ENCODE data around the gene GPR101. TPM values are rescaled to one million over a fixed set of nuclear protein-coding genes. Genes with fewer than 3 reads are reported as not detected.
"Not testable (repeated sequence)": the region's sequence is repeated elsewhere in the genome, so short reads cannot be mapped to it uniquely, and the experiment has no call there.

GPR101 gene
- total RNA-seq, 1 donor from 2014 or later = not detected

- Histone ChIP-seq H3K9ac (ENCODE audit: low read length) (no peak overlapping the region), H3K27me3 (ENCODE audit: insufficient read depth, low read length) (peaks cover 9% of the 10 kb centered on the region), H3K4me2 (ENCODE audit: low read length) (no peak overlapping the region), H3K9me3 (ENCODE audit: insufficient read depth, low read depth, low read length) (no peaks in the 10 kb centered on the region), H3K4me3 (ENCODE audit: insufficient read depth, low read depth, low read length) (no peak overlapping the region), H4K20me1 (ENCODE audit: insufficient read depth, low read length) (no peaks in the 10 kb centered on the region), H3K36me3 (ENCODE audit: insufficient read depth, low read length) (no peaks in the 10 kb centered on the region), H2AFZ (ENCODE audit: low read depth, low read length) (no peak overlapping the region), H3K4me1 (ENCODE audit: insufficient read depth, low read length) (no peaks in the 10 kb centered on the region), H3K27ac (ENCODE audit: low read depth, low read length) (no peak overlapping the region), H3K79me2 (ENCODE audit: insufficient read depth, low read length) (no peaks in the 10 kb centered on the region)
- Mint-ChIP-seq H3K27ac (ENCODE audit: unreplicated experiment) (no peak overlapping the region), H3K27me3 (ENCODE audit: low read depth, unreplicated experiment) (peaks cover 18% of the 10 kb centered on the region), H3K9me3 (ENCODE audit: unreplicated experiment) (peaks cover 4% of the 10 kb centered on the region), H3K4me3 (ENCODE audit: unreplicated experiment) (no peak overlapping the region), H3K36me3 (ENCODE audit: low read depth, unreplicated experiment) (no peaks in the 10 kb centered on the region), H3K4me1 (ENCODE audit: low read depth, unreplicated experiment) (no peaks in the 10 kb centered on the region)
- TF ChIP-seq CTCF (IDR thresholded peaks at IDR 0.05; ENCODE audit: insufficient read depth, low read depth, low read length) = no peak
- no peak for TF ChIP-seq EZH2 (IDR thresholded peaks at IDR 0.05; ENCODE audit: insufficient read depth, low read length)
- FAIRE-seq = peak; percentile 54
- no peak for DNase-seq (ENCODE audit: low read depth)
These were observed 7.9 kb downstream of the GPR101 start for GRCh38 chrX:137025930-137026329.

- not testable (repeated sequence) for DNase-seq (ENCODE audit: low read depth); H3K27ac ChIP-seq (ENCODE audit: low read depth, low read length); H3K27me3 ChIP-seq (ENCODE audit: insufficient read depth, low read length); H3K4me3 Mint-ChIP-seq (ENCODE audit: unreplicated experiment); H3K9me3 ChIP-seq (ENCODE audit: insufficient read depth, low read depth, low read length); H3K27me3 Mint-ChIP-seq (ENCODE audit: low read depth, unreplicated experiment); H3K4me2 ChIP-seq (ENCODE audit: low read length); H3K27ac Mint-ChIP-seq (ENCODE audit: unreplicated experiment); H3K9me3 Mint-ChIP-seq (ENCODE audit: unreplicated experiment); H3K4me1 Mint-ChIP-seq (ENCODE audit: low read depth, unreplicated experiment); H3K4me3 ChIP-seq (ENCODE audit: insufficient read depth, low read depth, low read length); H3K4me1 ChIP-seq (ENCODE audit: insufficient read depth, low read length); H3K36me3 ChIP-seq (ENCODE audit: insufficient read depth, low read length); H3K79me2 ChIP-seq (ENCODE audit: insufficient read depth, low read length); H3K36me3 Mint-ChIP-seq (ENCODE audit: low read depth, unreplicated experiment); H2AFZ ChIP-seq (ENCODE audit: low read depth, low read length); H3K9ac ChIP-seq (ENCODE audit: low read length); H4K20me1 ChIP-seq (ENCODE audit: insufficient read depth, low read length); FAIRE-seq
These were observed 33.6 kb downstream of the GPR101 start for GRCh38 chrX:137000236-137000635.

- FAIRE-seq (no peak), DNase-seq (ENCODE audit: low read depth) (no peak)
- TF ChIP-seq CTCF (IDR thresholded peaks at IDR 0.05; ENCODE audit: insufficient read depth, low read depth, low read length) (no peak), EZH2 (IDR thresholded peaks at IDR 0.05; ENCODE audit: insufficient read depth, low read length) (no peak)
- no peaks in the 10 kb centered on the region for H3K4me1 ChIP-seq (ENCODE audit: insufficient read depth, low read length)
- Mint-ChIP-seq H3K27me3 (ENCODE audit: low read depth, unreplicated experiment) (no peaks in the 10 kb centered on the region), H3K4me1 (ENCODE audit: low read depth, unreplicated experiment) (no peaks in the 10 kb centered on the region), H3K36me3 (ENCODE audit: low read depth, unreplicated experiment) (no peaks in the 10 kb centered on the region), H3K9me3 (ENCODE audit: unreplicated experiment) (peaks cover 4% of the 10 kb centered on the region), H3K27ac (ENCODE audit: unreplicated experiment) (no peak overlapping the region), H3K4me3 (ENCODE audit: unreplicated experiment) (no peak overlapping the region)
- no peaks in the 10 kb centered on the region for H3K79me2 ChIP-seq (ENCODE audit: insufficient read depth, low read length)
- H3K4me3 ChIP-seq (ENCODE audit: insufficient read depth, low read depth, low read length) = no peak overlapping the region
- no peak overlapping the region for H2AFZ ChIP-seq (ENCODE audit: low read depth, low read length)
- H4K20me1 ChIP-seq (ENCODE audit: insufficient read depth, low read length) = no peaks in the 10 kb centered on the region
- no peaks in the 10 kb centered on the region for H3K36me3 ChIP-seq (ENCODE audit: insufficient read depth, low read length)
- H3K9me3 ChIP-seq (ENCODE audit: insufficient read depth, low read depth, low read length) = no peaks in the 10 kb centered on the region
- no peak overlapping the region for H3K9ac ChIP-seq (ENCODE audit: low read length)
- no peak overlapping the region for H3K27ac ChIP-seq (ENCODE audit: low read depth, low read length)
- no peak overlapping the region for H3K4me2 ChIP-seq (ENCODE audit: low read length)
- H3K27me3 ChIP-seq (ENCODE audit: insufficient read depth, low read length) = no peaks in the 10 kb centered on the region
These were observed 34.8 kb downstream of the GPR101 start for GRCh38 chrX:136999024-136999423.

Other genes with a start within 250 kb of the GPR101 start
- 120 and 133 TPM in 2 replicates for gene RBMX, start 153.3 kb downstream of the GPR101 start, total RNA-seq